GM21390 (cell line): ENCODE results near the gene SPG7.

Experiments used
- ATAC-seq: cut with Tn5 transposase; IDR thresholded peaks from one replicate; pipeline ENCODE4 v1.9.1; 2021; ENCODE audit not compliant: unreplicated experiment

The SPG7 gene

DNA sequence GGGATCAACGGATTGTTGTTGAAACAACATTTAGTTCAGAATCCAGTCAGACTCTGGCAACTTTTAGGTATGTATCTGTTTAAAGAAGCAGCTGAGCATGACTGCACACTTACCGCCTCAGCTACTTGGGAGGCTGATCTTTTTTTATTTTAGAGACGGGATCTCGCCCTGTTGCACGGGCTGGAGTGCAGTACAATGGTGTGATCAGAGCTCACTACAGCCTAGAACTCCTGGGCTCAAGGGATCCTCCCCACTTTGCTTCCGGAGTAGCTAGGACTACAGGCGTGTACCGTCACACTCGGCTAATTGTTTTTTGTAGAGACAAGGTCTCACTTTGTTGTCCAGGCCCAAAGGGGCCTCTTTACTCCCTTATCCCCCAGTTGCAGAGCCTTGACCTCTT lies 2.3 kb downstream of the SPG7 start:
- ATAC-seq: no peak

DNA sequence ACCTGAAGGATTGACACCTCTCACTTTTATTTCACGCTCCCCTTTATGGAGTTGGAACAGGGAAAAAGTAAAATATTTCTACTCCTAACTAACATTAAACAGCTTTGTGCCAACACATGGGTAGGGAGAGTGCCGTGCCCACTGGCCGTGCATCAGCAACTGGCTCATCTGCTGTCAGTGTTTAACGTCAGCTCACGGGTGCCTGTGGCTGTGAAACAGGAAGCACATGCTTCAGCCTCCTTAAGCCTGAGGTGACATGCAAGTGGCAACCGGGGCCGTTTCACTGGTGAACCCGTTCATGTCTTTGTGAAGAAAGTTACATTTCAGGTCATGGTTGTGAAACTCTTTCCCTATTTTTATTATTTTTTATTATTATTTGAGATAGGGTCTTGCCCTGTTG lies 3.2 kb downstream of the SPG7 start:
- no peak for ATAC-seq

DNA sequence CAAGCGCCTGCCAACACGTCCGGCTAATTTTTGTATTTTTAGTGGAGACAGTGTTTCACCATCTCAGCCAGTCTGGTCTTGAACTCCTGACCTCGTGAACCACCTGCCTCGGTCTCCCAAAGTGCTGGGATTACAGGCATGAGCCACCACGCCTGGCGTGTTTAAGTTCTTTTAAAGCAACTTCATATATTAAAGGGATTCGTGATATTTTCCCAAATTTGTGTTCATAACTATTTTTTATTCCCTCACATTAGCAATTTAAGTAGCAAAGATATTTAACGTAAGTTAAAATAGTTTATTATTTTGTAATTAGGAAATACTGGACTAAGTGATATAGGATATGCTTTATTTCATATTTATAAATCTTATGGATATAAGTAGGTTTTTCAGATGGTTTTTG lies 4.2 kb downstream of the SPG7 start:
- ATAC-seq: no peak

DNA sequence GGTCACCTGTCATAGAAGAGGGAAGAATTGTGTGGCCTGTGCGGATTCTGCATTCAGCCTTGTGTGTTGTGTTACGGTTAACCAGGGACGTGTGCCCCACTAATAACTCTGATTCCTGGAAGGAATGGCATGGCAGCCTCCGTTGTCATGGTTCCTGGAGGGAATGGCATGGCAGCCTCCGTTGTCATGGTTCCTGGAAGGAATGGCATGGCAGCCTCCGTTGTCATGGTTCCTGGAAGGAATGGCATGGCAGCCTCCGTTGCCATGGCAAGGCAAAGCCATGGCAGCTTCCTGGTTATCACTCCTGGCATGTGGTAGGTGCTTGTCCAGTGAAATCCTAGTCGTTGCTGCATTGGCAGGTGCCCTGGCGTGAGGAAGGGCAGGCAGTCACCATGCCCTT lies 8.9 kb downstream of the SPG7 start:
- ATAC-seq: no peak

GRCh38 chr16:89519881-89520280 lies 11.7 kb downstream of the SPG7 start:
- ATAC-seq: no peak

DNA sequence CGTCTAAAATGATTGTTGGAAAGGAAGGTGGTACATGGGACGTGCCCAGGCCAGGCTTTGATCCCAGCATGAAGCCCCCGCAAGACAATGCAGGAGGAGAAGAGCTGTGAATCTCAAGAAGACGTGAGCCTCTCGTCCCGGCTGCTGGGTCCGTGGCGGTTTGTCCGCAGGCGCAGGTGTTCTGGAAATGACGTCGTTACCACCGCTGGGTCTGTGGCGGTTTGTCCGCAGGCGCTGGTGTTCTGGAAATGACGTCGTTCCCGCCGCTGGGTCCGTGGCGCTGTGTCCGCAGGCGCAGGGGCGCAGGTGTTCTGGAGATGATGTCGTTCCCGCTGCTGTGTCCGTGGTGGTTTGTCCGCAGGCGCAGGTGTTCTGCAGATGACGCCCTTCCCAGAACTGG lies 14.1 kb downstream of the SPG7 start:
- ATAC-seq: no peak

GRCh38 chr16:89523680-89524344 lies 15.6 kb downstream of the SPG7 start:
- no peak for ATAC-seq

DNA sequence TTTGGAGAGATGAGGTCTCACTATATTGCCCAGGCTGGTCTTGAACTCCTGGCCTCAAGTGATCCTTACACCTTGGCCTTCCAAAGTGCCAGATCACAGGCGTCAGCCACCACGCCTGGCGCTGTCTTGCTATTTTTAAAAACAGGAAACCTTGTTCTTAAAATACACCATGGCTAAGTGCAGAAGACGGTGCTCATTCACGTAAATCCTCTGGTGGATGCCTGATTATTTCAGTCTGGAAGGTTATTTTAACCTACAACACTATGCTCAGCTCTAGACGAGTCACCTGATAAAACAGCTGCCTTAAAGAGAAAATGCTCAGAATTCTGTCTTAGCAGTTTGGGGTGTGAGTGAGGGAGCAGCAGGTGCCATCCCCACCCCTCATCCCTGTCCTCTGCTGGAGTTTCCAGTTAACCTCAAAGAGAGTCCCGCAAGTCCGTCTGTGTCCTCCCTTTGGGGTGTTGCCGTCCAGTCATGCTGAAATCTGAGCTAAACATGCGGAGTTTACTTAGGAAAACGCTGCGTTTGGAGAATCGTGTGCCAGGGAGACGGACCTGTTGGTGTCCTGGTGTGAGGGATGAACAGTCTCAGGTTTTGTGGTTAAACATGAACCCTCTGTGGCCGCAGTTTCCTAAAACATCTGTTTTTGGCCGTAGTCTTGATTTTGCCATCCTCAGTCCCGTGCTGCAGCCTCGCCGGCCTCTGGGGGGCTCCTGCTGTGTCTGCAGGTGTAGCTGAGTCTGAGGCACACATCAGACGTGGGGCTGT lies 17.1 kb downstream of the SPG7 start:
- ATAC-seq: no peak

DNA sequence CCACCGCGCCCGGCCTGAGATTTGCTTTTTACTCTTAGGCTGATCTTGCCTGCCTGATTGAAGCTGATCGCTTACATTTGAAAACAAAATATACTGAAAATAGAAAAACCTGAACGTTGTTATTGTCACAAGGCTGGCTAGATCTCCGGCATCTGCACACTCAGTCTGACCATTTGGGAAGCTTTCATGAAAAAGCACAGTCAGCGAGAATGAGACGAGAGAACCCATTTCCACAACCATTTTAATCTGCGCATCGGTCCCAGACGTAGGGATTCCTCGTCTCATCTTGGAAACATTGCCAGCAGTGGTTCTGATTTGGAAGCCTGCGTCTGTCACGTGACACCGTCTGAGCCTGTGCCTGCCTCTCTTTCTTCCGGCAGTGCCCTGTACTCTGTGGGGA lies 20.9 kb downstream of the SPG7 start:
- no peak for ATAC-seq

- no peak for ATAC-seq
Observed at GRCh38 chr16:89530401-89531381, 22.5 kb downstream of the SPG7 start.

- ATAC-seq: no peak
Observed at GRCh38 chr16:89531821-89532526, 23.8 kb downstream of the SPG7 start.

GRCh38 chr16:89534252-89534756 lies 26.1 kb downstream of the SPG7 start:
- ATAC-seq: no peak

GRCh38 chr16:89536371-89536770 lies 28.2 kb downstream of the SPG7 start:
- ATAC-seq: no peak

GRCh38 chr16:89536886-89537548 lies 28.8 kb downstream of the SPG7 start:
- no peak for ATAC-seq

DNA sequence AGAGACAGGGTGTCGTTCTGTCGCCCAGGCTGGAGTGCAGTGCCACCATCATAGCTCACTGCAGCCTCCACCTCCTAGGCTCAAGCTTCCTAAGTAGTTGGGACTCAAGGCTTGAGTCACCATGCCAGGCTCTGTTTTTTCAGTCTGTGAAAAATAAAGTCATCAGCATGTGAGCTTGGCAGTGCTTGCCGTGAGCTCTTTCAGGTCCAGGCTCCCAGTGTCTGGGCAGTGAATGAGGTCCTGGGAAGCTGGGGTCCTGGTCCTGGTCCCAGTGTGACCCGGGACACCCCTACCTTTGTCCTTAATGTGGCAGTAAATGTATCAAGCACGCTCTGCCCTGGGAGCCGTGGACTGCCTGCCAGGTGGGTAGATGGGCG lies 29.3 kb downstream of the SPG7 start:
- no peak for ATAC-seq

DNA sequence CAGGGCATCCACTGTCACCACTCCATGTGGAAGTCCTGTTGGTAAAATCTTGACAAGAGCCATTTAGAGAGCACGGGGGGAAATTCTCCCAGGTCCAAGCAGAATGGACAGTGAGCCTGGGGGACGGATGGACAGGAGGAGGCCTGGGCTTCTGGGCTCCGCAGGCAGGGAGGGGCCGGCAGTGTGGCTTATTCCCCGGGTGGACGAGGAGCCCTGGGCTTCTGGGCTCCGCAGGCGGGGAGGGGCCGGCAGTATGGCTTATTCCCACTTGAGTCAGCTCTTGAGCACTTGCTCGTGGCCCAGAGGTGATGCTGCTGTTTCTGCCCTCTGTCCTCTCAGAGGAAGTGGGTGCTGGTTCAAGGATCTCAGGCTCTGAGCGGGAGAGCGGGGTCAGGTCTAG lies 30.1 kb downstream of the SPG7 start:
- no peak for ATAC-seq

DNA sequence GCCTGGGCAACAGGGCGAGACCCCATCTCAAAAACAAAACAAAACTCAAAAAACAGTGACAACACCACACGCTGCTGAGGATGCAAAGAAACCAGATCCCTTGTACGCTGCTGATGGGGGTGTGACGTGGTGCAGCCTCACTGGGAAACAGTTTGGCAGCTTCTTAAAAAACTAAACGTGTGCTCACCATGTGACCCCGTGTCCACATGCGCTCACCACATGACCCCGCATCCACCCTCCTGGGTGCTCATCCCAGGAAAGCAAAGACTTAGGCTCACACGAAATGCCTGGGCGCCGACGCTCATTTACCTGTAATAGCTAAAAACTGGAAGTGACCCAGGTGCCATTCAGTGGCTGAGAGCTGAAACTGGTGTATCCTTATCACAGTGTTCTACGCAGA lies 32.4 kb downstream of the SPG7 start:
- ATAC-seq: no peak

- ATAC-seq: no peak
Observed at GRCh38 chr16:89541792-89542191, 33.6 kb downstream of the SPG7 start.

- no peak for ATAC-seq
Observed at GRCh38 chr16:89544113-89544512, 35.9 kb downstream of the SPG7 start.

DNA sequence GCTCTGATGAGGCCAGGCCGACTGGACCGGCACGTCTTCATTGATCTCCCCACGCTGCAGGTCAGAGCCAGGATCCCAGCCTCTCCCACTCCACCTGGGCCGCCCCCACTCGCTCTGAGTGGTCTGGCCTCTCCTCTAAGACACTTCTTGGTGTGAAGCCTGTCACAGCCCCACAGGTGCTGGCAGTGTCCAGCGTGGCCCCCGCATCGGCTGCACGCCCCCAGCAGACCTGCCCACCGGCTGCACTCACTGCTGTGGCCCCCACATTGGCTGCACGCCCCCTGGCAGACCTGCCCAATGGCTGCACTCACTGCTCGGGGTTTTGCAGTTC lies 36.5 kb downstream of the SPG7 start:
- ATAC-seq: no peak
